ENCODE measurements around the gene IL18.

DNA sequence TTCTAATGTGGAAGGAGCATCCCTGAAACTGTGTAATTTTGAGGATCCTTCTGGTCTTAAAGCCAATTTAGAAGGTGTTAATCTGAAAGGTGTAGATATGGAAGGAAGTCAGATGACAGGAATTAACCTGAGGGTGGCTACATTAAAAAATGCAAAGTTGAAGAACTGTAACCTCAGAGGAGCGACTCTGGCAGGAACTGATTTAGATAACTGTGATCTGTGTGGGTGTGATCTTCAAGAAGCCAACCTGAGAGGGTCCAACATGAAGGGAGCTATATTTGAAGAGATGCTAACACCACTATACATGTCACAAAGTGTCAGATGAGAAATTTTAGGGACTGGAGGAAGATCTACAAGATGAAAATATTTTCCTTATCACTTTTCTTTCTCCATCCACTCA, 19.0 kb upstream of the IL18 start:
- no peak for TF ChIP-seq POLR2A (IDR thresholded peaks at IDR 0.05)
- no peak for TF ChIP-seq POLR2AphosphoS5 (IDR thresholded peaks at IDR 0.05)
- TF ChIP-seq EP300 (IDR thresholded peaks at IDR 0.05): no peak
- TF ChIP-seq, protein P1, sequence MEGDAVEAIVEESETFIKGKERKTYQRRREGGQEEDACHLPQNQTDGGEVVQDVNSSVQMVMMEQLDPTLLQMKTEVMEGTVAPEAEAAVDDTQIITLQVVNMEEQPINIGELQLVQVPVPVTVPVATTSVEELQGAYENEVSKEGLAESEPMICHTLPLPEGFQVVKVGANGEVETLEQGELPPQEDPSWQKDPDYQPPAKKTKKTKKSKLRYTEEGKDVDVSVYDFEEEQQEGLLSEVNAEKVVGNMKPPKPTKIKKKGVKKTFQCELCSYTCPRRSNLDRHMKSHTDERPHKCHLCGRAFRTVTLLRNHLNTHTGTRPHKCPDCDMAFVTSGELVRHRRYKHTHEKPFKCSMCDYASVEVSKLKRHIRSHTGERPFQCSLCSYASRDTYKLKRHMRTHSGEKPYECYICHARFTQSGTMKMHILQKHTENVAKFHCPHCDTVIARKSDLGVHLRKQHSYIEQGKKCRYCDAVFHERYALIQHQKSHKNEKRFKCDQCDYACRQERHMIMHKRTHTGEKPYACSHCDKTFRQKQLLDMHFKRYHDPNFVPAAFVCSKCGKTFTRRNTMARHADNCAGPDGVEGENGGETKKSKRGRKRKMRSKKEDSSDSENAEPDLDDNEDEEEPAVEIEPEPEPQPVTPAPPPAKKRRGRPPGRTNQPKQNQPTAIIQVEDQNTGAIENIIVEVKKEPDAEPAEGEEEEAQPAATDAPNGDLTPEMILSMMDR (IDR thresholded peaks at IDR 0.05): no peak
